Neutrophil (primary cell): ENCODE measurements around the gene P3R3URF.

Experiments
- H3K27ac ChIP-seq: fragments of 200-600 bp; sonication (generic); 2 replicates; pipeline ENCODE4 v1.5.1; 2016; ENCODE audit warnings: mild to moderate bottlenecking, moderate library complexity
- H3K27me3 ChIP-seq: fragments of 200-600 bp; sonication (generic); 2 replicates; pipeline ENCODE4 v1.6.0; 2016; ENCODE audit warnings: mild to moderate bottlenecking
- H3K36me3 ChIP-seq: fragments of 200-600 bp; sonication (generic); 2 replicates; pipeline ENCODE4 v1.5.1; 2017
- H3K4me1 ChIP-seq, 2 experiments: fragments of 200-600 bp in 1 of 2; sonication (generic) in 1 of 2; 1 replicate in 1 of 2; 2 replicates in 1 of 2; pipeline versions ENCODE4 v1.5.1 to v1.6.1; 2013 to 2016; ENCODE audit warnings: low read depth in 1 of 2, low read length in 1 of 2, mild to moderate bottlenecking in 1 of 2, moderate library complexity in 1 of 2; ENCODE audit not compliant: control insufficient read depth in 1 of 2, insufficient read depth in 1 of 2
- H3K4me3 ChIP-seq, 2 experiments: fragments of 200-600 bp in 1 of 2; sonication (generic) in 1 of 2; 1 replicate in 1 of 2; 2 replicates in 1 of 2; pipeline ENCODE4 v1.5.1; 2013 to 2016; ENCODE audit warnings: low read depth in 1 of 2, low read length in 1 of 2, mild to moderate bottlenecking in 1 of 2, moderate library complexity in 1 of 2
- H3K9me3 ChIP-seq: fragments of 200-600 bp; sonication (generic); 2 replicates; pipeline ENCODE4 v1.5.1; 2016
- CTCF ChIP-seq: fragments of 200-600 bp; sonication (generic); IDR thresholded peaks from 2 replicates; pipeline ENCODE4 v1.5.1; 2016; ENCODE audit warnings: antibody characterized with exemption

P3R3URF gene

GRCh38 chr1:46199233-46199749, 23.0 kb upstream of the P3R3URF start:
- H3K4me3 ChIP-seq, result no peak overlapping the region
- H3K27ac ChIP-seq, result no peak overlapping the region
- H3K36me3 ChIP-seq, result no peaks in the 10 kb centered on the region
- no peaks in the 10 kb centered on the region for H3K9me3 ChIP-seq
- no peak for TF ChIP-seq CTCF
- H3K4me1 ChIP-seq, result peaks cover 37 to 42% of the 10 kb centered on the region in 2 experiments
- H3K27me3 ChIP-seq, result no peaks in the 10 kb centered on the region

- Histone ChIP-seq H3K4me3 (peak within 1 kb of the TSS; percentile 69 to 70), H3K9me3 (no peaks in the 10 kb centered on the region), H3K27ac (peak within 1 kb of the TSS; percentile 54), H3K4me1 (peaks cover 26 to 31% of the 10 kb centered on the region in 2 experiments), H3K36me3 (peaks cover 8% of the 10 kb centered on the region), H3K27me3 (no peaks in the 10 kb centered on the region)
- no peak for TF ChIP-seq CTCF
These were observed 21.9 kb upstream of the P3R3URF start, which contains the start of gene POMGNT1 for GRCh38 chr1:46197964-46198811. Gene POMGNT1, minus strand, starts transcription at chr1:46198434. Its CDS starts 613 bp downstream, at chr1:46197821.

GRCh38 chr1:46197560-46197963, 21.3 kb upstream of the P3R3URF start:
- Histone ChIP-seq H3K27ac (no peak overlapping the region), H3K9me3 (no peaks in the 10 kb centered on the region), H3K27me3 (no peaks in the 10 kb centered on the region), H3K4me3 (peak overlapping the region; percentile 69 to 70), H3K4me1 (peaks cover 20 to 25% of the 10 kb centered on the region in 2 experiments), H3K36me3 (peaks cover 13% of the 10 kb centered on the region)
- no peak for TF ChIP-seq CTCF

- Histone ChIP-seq H3K9me3 (no peaks in the 10 kb centered on the region), H3K36me3 (peaks cover 20% of the 10 kb centered on the region), H3K27me3 (no peaks in the 10 kb centered on the region), H3K4me3 (no peak overlapping the region), H3K4me1 (peaks cover 19 to 25% of the 10 kb centered on the region in 2 experiments), H3K27ac (no peak overlapping the region)
- TF ChIP-seq CTCF, result no peak
These were observed 20.3 kb upstream of the P3R3URF start for GRCh38 chr1:46196609-46197008.

GRCh38 chr1:46194641-46195193, 18.4 kb upstream of the P3R3URF start:
- H3K4me1 ChIP-seq, result peaks cover 19 to 25% of the 10 kb centered on the region in 2 experiments
- H3K27me3 ChIP-seq, result no peaks in the 10 kb centered on the region
- TF ChIP-seq CTCF, result no peak
- H3K4me3 ChIP-seq, result no peak overlapping the region
- H3K9me3 ChIP-seq, result no peaks in the 10 kb centered on the region
- peaks cover 29% of the 10 kb centered on the region for H3K36me3 ChIP-seq
- H3K27ac ChIP-seq, result no peak overlapping the region
